ENCODE results near the gene SLC2A9.

GRCh38 chr4:9841072-9841471 is 180.2 kb downstream of the SLC2A9 start:
- TF ChIP-seq POLR2AphosphoS5 (IDR thresholded peaks at IDR 0.05) (no peak), CTCF (IDR thresholded peaks at IDR 0.05) (no peak), POLR2A (IDR thresholded peaks at IDR 0.05) (no peak), EP300 (IDR thresholded peaks at IDR 0.05) (no peak)
